Measurements from ENCODE around the gene CREG1.

CREG1 gene

DNA sequence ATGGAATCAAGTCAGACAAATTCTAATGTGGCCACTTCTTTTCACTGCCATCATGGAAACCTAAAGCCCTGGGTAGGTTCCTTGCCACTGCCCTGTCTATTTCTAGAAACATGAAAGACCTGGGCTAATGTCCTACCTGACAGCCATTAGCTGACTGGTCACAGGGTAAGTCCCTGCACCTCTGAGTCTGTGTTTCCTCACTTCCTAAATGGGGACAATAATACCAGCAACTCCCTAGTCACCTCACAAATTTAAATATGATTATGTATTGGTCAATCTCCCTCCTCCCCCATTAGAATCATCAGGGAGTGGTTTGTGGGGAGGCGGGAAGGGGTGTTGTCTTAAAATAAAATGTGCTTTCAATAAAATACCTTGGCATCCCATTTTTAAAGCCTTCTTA lies 2.2 kb downstream of the CREG1 start:
- no peak for DNase-seq (ENCODE audit: low spot score)
- TF ChIP-seq, protein P1, sequence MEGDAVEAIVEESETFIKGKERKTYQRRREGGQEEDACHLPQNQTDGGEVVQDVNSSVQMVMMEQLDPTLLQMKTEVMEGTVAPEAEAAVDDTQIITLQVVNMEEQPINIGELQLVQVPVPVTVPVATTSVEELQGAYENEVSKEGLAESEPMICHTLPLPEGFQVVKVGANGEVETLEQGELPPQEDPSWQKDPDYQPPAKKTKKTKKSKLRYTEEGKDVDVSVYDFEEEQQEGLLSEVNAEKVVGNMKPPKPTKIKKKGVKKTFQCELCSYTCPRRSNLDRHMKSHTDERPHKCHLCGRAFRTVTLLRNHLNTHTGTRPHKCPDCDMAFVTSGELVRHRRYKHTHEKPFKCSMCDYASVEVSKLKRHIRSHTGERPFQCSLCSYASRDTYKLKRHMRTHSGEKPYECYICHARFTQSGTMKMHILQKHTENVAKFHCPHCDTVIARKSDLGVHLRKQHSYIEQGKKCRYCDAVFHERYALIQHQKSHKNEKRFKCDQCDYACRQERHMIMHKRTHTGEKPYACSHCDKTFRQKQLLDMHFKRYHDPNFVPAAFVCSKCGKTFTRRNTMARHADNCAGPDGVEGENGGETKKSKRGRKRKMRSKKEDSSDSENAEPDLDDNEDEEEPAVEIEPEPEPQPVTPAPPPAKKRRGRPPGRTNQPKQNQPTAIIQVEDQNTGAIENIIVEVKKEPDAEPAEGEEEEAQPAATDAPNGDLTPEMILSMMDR (IDR thresholded peaks at IDR 0.05; ENCODE audit: extremely low read depth, missing control alignments): no peak

DNA sequence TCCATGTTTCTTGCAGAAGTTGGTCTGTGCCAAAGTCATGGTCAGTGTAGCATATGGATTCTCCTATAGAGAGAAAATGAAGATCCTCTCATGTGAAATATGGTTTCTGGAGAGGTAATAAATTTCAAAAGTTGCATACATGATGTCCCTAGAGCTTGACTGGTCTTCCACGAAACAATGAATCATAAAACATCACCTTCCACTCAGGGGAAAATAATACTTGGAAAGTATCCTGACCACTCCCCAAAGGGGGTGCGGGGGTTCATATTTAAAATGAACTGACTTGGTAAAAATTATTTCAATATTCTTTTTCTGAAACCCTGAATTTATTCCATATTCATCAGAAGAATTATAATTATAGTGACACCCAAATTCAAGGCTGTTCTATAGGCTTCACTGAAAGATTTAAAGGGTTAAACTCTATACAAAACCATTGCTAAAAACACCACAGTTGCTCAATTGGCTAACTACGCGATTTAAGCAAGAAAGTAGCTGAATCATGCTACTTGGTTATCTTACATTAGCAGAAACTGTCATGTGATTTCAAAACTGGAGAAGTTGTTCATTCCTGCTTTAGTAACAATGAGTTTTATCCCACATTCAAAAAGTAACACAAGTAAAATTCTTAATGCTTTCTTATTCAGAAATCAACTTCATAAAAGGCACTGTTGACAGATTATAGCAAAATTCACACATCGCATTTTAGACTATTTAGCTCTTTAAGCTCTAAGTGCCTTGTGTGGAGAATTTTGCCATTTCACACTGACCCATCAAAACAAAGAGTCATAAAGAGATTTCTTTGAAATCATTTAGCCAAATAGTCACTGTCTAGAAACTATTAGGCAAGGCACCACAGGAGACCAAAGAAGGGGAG lies 5.3 kb downstream of the CREG1 start:
- TF ChIP-seq, protein P1 (IDR thresholded peaks at IDR 0.05; ENCODE audit: extremely low read depth, missing control alignments): no peak
- DNase-seq (ENCODE audit: low spot score): no peak

DNA sequence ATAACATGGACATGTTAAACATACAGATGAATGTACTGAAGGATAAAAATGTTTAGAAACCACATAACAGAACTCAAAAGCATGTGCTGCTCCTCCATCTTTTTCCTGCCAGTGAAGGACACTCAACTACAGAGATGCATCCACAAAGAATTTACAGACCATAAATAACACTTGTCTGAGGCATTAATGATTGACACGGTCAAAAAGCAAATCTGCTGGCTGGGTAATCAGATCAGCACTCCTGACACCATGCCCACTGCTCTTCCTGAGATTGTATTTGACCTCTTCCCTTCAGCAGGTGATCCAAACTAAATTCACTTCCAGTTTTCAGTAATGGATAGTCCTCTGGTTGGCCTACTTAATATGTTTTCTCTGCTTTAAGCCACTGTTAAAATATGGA lies 6.6 kb downstream of the CREG1 start:
- no peak for DNase-seq (ENCODE audit: low spot score)
- TF ChIP-seq, protein P1 (IDR thresholded peaks at IDR 0.05; ENCODE audit: extremely low read depth, missing control alignments): no peak

DNA sequence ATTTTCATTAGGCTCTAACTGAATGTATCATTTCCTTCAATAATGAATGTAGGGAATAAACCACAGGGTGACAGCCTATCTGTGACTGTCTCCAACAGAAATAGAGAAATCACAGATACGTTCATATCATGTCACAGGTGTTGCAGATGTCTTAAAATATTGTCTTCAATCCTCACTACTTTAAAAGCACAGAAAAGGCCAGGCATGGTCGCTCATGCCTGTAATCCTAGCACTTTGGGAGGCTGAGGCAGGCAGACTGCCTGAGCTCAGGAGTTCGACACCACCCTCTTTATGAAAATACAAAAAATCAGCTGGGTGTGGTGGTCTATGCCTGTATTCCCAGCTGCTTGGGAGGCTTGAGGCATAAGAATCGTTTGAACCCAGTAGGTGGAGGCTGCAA lies 8.2 kb downstream of the CREG1 start:
- DNase-seq (ENCODE audit: low spot score): no peak
- TF ChIP-seq, protein P1 (IDR thresholded peaks at IDR 0.05; ENCODE audit: extremely low read depth, missing control alignments): no peak

DNA sequence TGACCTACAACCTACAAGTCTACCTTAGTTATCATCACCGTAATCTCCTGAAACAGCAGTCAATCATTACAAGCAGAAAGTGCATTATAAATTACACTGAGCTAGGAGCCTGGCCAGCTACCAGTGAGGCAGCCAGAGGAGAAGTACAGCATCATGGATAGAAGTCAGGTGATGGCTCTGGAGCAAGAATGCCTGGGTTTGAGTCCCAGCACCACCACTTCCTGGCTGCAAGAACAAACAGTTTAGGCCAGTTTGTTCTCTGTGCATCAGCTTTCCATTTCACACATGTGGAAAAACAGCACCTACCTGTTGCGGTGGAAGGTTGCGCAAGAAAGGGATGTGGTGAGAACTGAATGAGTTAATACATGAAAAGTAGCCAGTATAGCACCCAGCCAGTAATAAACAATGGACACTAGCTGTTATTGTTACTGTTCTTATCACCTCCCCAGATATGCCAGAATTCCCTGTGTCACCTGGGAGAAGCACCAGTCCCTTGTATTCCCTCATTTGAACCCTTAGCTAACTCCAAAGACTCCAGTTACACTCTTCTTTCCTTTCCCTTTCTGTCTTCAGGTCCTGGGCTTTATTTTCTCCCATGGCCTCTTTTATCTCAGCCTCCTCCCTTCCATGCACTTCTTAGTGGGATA lies 9.0 kb downstream of the CREG1 start:
- DNase-seq (ENCODE audit: low spot score): no peak
- TF ChIP-seq, protein P1 (IDR thresholded peaks at IDR 0.05; ENCODE audit: extremely low read depth, missing control alignments): no peak

DNA sequence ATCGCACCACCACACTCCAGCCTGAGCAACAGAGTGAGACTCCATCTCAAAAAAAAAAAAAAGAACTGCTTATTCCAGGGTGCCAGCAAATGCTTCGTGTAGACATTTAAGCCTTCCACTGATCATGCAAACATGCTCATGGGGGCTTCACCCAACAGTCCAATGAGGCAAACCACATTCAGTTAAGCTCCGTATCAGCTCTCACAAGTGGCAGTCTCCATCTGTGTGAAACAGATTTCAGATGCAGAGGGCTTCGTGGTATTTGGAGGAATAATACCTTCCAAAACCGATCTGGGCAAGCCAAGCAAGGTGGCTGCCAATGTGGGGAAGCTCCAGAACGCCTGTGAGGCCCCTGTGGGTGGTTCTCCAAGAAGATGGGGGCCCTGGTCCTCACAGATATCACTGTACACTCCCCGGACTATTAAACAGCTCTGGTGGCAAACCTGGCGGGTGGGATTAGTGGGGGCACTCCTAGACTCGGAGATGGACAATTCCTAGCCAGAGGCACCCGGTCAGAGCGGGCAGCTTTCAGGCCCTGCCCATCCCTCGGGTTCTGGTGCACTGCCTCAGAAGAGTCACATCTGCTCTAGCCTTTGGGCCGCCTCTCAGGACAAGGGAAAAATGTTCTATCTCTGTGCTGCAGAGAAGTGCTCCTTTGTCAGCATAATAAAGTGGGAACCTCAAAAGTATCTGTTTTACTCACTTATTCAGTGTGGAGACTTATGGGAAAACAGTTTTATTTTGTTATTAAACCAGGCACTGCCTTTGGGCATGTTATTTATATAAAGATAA lies 10.2 kb downstream of the CREG1 start:
- no peak for DNase-seq (ENCODE audit: low spot score)
- TF ChIP-seq, protein P1 (IDR thresholded peaks at IDR 0.05; ENCODE audit: extremely low read depth, missing control alignments): no peak

Data from GM20000 (cell line).